HG03342 (cell line): Measurements from ENCODE around the gene TULP4.

Experiments used
- ATAC-seq: cut with Tn5 transposase; IDR thresholded peaks from one replicate; pipeline ENCODE4 v1.9.1; 2021; ENCODE audit warnings: mild to moderate bottlenecking, moderate library complexity; ENCODE audit not compliant: unreplicated experiment

The TULP4 gene

GRCh38 chr6:158356586-158357546 is 44.6 kb downstream of the TULP4 start:
- ATAC-seq = no peak

GRCh38 chr6:158357570-158358216 is 45.4 kb downstream of the TULP4 start:
- ATAC-seq = no peak

GRCh38 chr6:158358450-158359077 is 46.3 kb downstream of the TULP4 start:
- ATAC-seq = no peak

- no peak for ATAC-seq
Observed at GRCh38 chr6:158361068-158361467, 48.8 kb downstream of the TULP4 start.

- ATAC-seq = no peak
Observed at GRCh38 chr6:158361961-158362669, 49.9 kb downstream of the TULP4 start.

- ATAC-seq = no peak
Observed at GRCh38 chr6:158366363-158366762, 54.1 kb downstream of the TULP4 start.

GRCh38 chr6:158367816-158368215 is 55.6 kb downstream of the TULP4 start:
- no peak for ATAC-seq

- no peak for ATAC-seq
Observed at GRCh38 chr6:158369241-158369640, 57.0 kb downstream of the TULP4 start.

GRCh38 chr6:158370805-158371204 is 58.5 kb downstream of the TULP4 start:
- ATAC-seq = no peak

GRCh38 chr6:158371261-158371660 is 59.0 kb downstream of the TULP4 start:
- ATAC-seq = no peak

GRCh38 chr6:158372574-158372973 is 60.3 kb downstream of the TULP4 start:
- ATAC-seq = no peak

- ATAC-seq = no peak
Observed at GRCh38 chr6:158373214-158373613, 60.9 kb downstream of the TULP4 start.

- no peak for ATAC-seq
Observed at GRCh38 chr6:158374020-158374419, 61.8 kb downstream of the TULP4 start.

- ATAC-seq = no peak
Observed at GRCh38 chr6:158376631-158377081, 64.4 kb downstream of the TULP4 start.

- ATAC-seq = no peak
Observed at GRCh38 chr6:158377860-158378259, 65.6 kb downstream of the TULP4 start.

GRCh38 chr6:158379336-158379735 is 67.1 kb downstream of the TULP4 start:
- no peak for ATAC-seq

GRCh38 chr6:158381214-158381613 is 68.9 kb downstream of the TULP4 start:
- no peak for ATAC-seq

- ATAC-seq = no peak
Observed at GRCh38 chr6:158382491-158382890, 70.2 kb downstream of the TULP4 start.

GRCh38 chr6:158383057-158383456 is 70.8 kb downstream of the TULP4 start:
- ATAC-seq = no peak

- no peak for ATAC-seq
Observed at GRCh38 chr6:158383542-158383941, 71.3 kb downstream of the TULP4 start.

GRCh38 chr6:158384671-158385110 is 72.4 kb downstream of the TULP4 start:
- no peak for ATAC-seq
